ENCODE results near the gene HOXA6.

HOXA6 gene

DNA sequence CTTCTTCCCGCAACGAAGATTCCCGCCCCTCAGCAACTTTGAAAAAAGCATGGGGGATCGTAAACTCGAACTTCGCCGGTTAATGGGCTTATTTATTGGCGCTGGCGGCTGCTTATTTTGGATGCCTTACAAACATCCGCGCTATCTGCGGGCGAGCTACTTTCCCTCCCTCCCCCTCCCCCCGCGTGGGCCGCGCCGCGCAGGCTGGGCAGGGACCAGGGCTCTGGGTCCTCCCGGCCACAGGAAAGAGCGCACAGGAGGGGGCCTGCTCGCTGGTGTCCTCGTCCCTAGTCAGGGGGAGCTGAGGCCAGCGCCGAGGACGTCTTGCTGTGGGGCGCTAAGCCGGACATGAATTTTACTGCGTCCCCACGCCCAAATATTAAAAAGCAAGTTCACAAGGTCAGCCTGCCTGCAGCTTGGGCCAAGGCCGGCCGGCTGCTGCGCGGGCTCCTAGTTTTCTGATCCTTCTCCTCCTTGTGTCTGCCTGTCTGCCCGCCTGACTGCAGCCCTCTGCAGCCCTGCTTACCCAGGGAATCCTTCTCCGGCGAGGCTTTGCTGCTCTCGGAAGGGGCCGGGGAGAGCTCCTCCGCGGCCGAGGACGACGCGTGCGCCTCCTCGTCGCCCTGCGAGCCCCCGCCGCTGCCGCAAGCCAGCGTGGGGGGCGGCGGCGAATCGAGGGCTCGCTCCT, 25.4 kb upstream of the HOXA6 start:
- DNase-seq (ENCODE audit: low spot score): peak; percentile 62

DNA sequence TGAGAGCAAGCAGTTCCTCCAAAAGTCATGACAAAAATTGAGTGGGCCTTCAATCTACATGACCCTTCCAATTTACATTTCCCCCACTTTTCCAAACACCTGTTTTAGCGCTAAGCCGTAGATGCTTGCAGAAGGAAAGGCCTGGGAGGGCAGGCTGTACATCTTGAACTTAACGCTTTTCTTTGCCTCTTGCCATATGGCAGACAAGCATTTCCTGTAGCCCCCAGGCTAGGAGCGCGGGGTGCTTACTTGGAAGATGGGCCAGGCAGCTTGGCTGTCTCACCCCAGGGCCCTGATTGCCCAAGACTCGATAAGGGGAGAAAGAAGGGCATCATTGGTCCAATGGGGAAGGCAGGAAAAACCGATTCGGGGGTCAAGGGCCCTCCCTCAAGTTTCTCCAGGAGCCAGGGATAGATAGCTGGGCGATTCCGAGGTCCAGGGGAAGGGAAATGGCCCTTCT, 24.8 kb upstream of the HOXA6 start:
- DNase-seq (ENCODE audit: low spot score): peak; percentile 42

DNA sequence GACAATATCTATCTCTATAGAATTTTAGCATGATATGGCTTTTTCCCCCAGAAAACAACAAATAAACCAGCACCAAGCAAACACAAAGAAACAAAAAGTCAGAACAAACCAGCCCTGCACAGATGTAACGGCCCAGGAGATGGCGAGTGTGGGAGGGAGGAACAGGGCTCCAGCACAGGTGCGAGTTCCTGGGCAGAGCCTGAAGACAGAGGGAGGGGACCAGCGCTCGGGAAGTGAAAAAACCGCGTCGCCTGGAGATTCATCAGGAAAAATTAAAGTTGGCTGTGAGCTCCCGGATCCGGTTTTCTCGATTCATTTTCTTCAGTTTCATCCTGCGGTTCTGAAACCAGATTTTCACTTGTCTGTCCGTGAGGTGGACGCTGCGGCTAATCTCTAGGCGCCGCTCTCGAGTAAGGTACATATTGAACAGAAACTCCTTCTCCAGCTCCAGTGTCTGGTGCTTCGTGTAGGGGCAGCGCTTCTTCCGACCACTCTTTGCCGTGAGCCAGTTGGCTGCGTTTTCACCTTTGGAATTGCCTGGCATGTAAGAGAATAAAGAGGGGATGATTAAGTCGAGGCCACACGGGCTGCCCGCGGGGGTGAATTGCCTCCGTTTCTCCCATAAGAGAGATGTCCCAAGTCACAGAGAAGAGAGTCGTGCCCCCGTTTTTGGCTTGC, 24.2 kb upstream of the HOXA6 start:
- peak; percentile 64 for DNase-seq (ENCODE audit: low spot score)

DNA sequence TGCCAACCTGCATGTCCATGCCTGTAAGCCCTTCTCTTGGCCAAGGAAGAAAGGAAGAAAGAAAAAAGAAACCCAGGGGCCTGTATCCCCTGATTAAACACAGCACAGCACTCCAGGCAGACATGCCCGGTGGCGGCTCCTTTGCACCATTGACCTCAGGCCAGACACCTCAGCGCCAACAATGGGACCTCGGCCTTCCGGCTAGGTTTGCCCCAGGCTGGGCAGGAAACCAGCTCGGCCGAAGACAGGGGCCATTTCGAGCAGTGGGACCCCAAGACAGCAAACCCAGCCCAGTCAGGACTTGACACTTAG, 23.7 kb upstream of the HOXA6 start:
- peak; percentile 72 for DNase-seq (ENCODE audit: low spot score)

DNA sequence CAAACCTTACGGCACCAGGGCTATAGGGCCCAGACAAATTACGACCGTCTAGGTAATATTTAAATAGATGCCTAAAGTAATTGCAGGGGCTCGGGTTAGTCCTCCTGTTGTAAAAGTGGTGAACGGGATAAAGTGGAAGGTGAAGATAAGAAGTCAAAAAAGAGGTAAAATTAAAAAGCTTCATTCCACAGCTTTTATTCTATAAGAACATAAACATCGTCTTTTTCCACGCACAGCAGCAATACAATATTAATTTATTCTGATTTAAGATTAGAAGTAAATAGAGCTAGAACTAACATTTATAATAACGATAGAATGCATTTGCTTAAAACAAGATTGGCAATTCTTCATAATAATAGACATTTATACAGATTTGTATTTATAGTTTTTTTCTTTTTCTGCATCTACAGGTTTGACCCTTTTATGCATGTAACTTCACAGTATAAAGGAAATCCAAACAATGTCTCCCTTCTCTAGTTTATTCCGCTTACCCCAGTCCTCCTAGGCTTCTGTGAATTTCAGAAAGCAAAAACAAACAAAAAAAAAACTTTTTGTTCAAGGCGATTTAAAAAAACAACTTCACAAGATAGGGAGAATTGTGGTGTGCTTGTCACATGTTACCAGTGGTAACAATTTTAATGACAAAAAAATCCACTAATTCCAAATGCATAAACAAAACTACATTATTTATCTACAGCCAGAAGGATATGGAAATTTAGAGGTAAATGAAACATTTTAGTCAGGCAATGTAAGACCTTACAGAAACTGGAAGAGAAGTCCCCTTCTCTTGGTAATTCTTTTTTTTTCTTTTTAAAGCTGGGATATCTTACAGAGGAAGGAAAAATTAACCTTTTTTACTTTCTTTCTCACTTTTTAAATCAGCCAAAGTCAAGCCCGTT, 23.1 kb upstream of the HOXA6 start:
- DNase-seq (ENCODE audit: low spot score): no peak

DNA sequence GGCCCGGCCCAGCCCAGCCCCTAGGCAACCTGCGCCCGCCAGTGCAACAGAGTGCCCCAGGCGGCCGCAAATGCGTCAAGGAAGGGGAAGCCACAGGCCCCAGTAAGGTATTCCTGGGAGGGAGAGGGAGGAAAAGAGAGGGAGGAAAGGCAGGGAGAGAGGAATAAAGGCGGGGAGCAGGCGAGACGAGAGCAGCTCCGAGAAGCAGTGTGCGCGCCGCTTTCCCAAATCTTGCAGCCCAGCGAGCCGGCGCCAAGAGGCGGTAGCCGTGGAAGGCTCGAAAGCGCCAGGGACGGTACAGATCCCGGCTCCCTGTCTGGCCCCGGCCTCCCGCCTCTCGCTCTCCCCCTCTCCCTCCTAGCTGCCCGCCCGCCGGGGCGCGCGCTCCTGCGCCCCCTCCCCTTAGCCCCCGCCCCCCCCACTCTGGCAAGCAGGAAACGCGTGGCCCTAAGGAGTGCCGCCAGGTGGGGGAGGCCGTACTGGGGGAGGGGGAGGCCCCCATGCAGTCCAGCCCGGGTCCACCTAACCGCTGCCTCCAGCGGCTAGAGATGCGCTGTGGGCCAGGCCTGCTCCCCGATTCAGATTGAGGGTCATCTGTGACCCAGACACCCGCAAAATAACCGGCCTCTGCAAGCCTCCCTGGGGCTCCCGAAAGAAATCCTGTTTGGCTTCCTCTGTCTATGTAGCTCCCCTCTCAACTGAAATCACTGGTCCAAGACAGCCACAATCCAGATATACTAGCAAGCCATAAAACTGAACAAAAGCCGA, 22.3 kb upstream of the HOXA6 start:
- DNase-seq (ENCODE audit: low spot score): peak; percentile 68

DNA sequence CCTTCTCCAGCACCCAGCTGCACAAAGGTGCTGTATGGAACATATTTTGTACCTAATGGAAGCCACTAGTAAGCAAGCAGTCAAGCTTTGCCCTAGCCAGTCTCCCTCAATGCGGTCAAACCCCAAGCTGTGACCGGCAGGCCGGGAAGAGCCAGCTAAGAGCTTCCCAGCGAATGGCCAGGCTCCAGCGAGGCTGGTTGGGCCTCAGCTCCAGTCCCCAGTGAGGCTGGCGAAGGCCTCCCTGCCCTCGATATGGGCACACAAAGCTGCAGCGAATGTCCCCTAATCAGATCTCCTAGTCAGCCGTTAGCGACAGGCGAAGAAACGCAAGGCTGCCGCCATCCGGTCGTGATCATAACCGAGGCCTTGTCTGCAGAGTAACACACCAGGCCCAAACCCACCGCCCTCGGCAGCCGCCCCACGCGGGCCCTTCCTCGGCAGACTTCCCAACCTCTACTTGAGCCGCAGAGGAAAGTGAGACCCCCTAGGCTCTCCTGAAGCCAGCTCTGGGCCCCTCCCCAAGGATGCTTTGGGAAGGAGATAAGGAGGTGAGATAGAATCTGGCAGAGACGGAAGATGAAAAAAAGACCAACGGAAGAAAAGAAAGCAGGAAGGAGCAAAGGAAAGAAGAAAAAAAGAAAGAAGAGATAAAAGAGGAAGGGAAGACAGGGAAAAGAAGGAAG, 20.8 kb upstream of the HOXA6 start:
- peak; percentile 69 for DNase-seq (ENCODE audit: low spot score)

DNA sequence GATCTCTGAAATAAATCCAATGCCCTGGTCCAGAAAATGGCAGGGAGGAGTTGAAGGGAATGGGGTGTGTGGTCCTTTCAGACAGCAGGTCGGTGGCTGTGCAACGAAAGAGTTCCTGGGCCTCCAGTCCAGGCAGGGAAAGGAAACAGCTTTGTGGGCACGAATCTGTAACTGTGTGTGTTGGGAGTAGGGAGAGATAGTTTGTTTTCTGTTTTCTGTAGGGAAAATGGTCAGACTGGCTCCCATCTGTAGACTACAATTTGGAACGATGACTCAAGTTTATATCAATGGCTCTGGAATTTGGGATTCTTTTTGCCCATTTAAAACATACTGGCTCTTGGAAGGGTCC, 20.3 kb upstream of the HOXA6 start:
- no peak for DNase-seq (ENCODE audit: low spot score)

DNA sequence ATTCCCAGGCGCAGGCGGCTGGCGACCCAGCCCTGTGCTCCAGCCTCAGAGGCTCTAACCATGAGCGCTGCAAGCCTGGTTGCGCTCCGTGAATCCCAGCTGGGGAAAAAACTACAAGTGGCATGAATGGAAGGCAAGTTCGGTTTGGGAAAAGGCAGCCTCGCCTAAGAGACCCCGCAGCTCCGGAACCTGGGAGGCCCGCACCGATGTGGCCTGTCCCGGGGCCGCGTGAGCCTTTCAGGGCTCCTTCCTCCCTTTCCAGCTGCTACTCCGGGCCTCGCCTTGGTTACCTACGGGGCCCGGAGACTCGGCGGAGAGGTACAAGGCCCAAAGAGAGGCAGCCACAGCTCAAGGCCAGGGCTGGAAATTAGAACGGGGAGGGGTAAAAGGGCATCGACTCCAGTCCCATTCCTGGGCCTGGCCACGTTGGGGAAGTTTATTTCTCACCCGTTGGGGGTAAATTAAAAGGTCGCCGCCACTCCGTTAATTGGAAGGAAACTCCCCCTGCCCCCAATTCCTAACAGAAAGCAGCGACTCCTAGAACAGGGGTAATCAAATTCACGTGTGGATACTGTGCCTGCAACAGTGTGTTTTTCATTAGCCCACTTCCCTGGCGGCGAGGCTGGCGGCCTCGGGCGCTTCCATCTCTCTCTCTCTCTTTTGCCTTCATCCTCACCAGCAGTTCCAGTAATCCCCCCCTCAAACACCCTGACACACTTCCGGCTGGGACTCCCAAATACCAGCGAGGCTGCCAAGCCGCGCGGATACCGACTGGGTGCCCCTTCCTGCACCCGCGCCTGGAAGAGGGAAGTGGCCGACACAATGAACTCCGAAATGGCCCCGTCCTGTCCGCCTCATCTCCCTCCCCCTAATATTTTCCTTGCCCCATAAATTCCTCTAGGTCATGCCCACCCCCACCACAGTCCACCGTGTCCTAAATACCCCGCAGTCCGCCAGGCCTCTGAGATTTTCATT, 19.2 kb upstream of the HOXA6 start:
- peak; percentile 90 for DNase-seq (ENCODE audit: low spot score)

DNA sequence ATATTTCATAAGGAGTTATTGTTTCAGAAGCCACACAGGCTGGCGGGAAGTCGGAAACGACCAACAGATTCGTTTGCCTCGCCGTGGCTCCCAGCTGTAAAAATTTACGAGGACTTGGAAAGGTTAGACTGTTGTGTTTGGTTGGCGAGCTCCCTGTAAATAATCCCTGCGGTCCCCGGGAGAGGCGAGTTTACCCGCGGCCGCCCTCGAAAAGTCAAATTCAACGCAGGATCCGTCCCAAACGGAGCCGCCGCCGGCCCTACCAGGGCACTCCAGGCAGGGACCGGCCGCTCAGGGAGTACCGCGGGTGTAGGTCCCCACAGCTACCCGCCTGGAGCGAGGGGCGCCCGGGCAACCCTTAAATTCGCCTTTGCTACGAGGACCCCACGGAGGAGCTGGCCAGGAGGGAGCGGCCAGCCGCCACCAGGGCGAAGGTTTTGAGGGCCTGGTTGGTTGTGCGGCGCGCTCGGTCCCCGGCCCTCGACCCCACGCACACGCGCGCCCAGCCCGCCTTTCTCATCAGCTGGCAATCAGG, 18.5 kb upstream of the HOXA6 start:
- no peak for DNase-seq (ENCODE audit: low spot score)

DNA sequence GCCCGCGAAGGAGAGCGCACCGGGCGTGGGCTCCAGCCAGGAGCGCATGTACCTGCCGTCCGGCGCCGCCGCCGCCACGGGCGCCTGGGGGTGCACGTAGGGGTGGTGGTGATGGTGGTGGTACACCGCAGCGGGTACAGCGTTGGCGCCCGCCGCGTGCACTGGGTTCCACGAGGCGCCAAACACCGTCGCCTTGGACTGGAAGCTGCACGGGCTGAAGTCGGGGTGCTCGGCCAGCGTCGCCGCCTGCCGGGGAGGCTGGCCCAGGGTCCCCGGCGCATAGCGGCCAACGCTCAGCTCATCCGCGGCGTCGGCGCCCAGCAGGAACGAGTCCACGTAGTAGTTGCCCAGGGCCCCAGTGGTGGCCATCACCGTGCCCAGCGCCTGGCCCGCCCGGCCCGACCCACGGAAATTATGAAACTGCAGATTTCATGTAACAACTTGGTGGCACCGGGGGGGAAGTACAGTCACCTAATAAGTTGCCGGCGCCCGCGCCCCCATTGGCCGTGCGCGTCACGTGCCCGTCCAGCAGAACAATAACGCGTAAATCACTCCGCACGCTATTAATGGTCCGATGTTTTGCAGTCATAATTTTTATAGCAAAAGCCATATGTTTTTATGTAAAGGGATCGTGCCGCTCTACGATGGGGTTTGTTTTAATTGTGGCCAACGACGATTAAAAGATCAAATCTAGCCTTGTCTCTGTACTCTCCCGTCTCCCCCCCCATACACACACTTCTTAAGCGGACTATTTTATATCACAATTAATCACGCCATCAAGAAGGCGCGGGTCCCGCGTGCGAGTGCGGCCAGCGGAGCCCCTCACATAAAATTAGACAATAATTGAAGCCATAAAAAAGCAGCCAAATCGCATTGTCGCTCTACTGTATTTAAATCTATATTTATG, 17.8 kb upstream of the HOXA6 start, which contains the start of gene HOXA9:
HOXA9 (minus strand) TSS at position 449 of the 907 bp plus-strand sequence; CDS start at position 369, 80 bp downstream.
- DNase-seq (ENCODE audit: low spot score): peak; percentile 93

DNA sequence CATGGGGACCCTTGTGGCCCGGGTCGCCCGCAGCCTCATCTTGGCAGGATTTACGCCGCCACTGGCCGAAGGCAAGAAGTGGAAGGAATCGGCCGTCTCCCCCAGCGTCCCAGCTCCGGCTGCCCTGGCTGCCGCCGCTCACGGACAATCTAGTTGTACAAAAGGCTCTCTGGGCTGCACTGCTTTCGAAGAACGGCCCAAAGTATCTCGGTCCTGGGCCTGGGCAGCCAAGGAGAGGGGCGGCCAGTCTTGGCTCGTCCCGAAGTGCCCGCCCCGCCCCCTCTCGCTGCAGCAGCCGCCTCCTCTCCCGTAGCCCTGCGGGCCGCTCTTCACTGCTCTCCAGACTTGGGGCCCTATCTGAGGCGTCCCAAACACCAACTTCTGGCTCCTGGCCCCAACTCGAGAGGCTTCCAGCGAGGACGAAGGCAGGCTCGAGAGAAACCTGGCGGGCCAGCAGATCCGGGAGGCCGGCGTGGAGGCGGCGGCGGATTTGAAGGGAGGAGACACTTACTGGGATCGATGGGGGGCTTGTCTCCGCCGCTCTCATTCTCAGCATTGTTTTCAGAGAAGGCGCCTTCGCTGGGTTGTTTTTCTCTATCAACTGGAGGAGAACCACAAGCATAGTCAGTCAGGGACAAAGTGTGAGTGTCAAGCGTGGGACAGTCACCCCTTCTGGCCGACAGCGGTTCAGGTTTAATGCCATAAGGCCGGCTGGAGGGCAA, 17.0 kb upstream of the HOXA6 start:
- DNase-seq (ENCODE audit: low spot score): peak; percentile 48

DNA sequence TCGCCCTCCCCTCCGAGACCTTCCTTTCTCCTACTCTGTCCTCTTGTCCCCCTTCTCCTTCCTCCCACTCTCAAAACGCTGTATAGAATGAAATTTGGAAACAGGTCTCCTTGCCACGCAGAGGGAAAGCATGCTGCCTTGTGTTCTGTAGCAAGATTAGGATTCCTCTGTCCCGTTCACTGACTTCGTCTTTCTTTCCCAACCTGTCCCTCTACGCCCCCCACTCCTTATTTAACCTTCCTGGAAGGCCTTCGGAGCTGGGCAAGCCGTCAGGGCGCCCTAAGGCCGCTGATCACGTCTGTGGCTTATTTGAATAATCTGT, 16.4 kb upstream of the HOXA6 start:
- DNase-seq (ENCODE audit: low spot score): no peak

DNA sequence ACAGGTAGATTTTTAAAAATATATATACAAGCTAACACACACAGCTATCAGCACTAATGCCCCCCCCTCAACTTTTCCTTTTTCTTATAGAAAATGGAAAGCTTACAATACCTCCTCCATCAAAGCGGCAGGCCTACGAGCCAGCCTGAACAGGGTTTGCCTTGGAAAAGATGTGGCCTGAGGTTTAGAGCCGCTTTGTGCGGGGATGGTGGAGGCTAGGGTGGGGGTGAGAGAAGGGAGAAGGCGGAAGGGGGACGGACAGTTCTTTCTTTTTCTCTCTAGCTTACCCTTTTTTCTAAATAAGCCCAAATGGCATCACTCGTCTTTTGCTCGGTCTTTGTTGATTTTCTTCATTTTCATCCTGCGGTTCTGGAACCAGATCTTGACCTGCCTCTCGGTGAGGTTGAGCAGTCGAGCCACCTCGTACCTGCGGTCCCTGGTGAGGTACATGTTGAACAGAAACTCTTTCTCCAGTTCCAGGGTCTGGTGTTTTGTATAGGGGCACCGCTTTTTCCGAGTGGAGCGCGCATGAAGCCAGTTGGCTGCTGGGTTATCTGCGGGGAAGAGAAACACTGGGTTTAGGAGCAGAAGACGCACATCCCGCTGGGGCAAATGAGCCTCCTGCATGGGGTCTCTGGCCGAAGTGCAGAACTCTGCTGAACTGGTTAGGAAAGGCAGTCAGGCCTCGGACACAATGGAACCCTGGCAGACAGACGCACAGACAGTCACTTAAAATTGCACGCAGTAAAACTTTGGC, 15.9 kb upstream of the HOXA6 start:
- no peak for DNase-seq (ENCODE audit: low spot score)

DNA sequence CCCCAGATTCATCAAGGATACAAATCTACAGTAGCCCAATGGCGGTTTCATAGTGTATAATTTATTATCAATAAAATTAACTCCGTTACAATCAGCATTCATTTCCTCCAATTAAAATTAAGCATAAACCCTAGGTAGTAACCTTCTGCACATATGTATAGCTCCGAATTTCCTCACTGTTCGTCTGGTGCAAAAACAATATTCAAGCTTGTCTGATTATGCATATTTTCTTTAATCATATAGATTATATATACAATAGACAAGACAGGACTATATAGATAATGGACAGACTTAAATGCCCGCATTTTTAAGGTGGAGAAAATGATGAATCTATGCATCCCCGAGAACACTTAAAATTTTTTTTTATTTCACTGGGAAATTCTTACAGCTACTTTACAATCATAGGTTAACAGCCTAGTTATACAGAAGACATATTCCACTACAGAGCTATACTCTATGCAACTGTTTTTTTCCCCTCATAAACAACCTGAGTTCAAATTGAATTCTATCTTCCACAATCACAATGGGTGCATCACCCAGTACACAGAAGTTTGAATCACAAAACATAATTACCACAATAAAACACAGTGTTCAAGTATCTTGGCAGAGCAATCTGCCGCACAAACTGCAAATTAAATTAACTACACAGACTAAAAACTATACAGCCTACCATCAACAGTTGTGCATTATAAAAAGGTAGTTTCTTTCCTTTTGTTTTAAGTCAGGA, 15.2 kb upstream of the HOXA6 start:
- no peak for DNase-seq (ENCODE audit: low spot score)

DNA sequence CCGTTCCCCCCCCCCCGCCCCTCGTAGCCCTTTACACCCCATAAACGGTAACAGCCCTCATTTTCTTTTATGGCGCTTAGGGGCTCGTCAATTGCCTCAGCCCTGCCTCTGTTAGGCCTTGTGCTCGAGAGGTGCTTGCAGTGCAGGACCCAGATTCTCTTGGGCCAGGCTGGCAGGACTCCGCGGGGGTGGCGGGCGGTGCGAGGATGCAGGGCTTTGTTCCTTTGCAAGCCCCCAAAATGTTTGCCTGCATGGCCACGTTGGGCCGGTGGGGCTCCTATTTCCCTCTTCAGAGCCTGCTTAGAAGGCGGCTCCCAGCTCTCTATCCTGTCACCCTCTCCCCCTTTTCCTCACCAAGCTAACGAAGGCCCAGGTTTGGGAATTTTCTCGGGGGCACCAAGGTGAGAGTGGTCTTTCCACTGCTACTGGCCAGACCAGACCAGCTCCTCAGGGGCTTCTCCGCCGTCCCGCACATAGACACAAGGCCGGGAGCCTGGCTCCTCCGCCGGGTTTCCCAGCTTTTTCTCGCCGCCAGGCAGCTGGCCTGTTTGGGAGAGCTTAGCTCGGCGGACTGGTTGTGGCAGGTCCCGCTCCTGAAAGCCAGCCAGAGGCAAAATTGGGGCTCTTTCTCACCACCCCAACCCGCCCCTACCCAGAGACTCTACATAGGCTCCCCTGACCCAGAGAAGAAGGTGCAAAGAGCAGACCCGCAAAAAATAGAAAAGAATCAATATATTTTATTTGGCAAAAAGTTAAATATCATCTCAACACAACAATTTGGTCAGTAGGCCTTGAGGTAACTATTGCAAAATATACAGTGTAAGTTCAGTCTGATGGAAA, 14.4 kb upstream of the HOXA6 start:
- DNase-seq (ENCODE audit: low spot score): no peak

All from kidney tubule cell (primary cell).